Anterior cingulate cortex (tissue), 58 donors: ENCODE results near the gene ANKRD36.
"Not testable (repeated sequence)": the region's sequence is repeated elsewhere in the genome, so short reads cannot be mapped to it uniquely, and the experiment has no call there.

Source experiments
- DNase-seq, 58 donors: peaks; one replicate each; lab custom pipeline; 2025; lab: John Stamatoyannopoulos, UW

The ANKRD36 gene

GRCh38 chr2:97268075-97268591, 155.2 kb downstream of the ANKRD36 start:
- not testable (repeated sequence) for DNase-seq

- DNase-seq: not testable (repeated sequence)
Observed at GRCh38 chr2:97276232-97276798, 163.4 kb downstream of the ANKRD36 start.

- not testable (repeated sequence) for DNase-seq
Observed at GRCh38 chr2:97285187-97285586, 172.2 kb downstream of the ANKRD36 start.

- not testable (repeated sequence) for DNase-seq
Observed at GRCh38 chr2:97293687-97294086, 180.7 kb downstream of the ANKRD36 start.
